Stimulated activated naive CD4-positive, alpha-beta T cell (primary cell): Measurements from ENCODE around the gene ULK4.
"Not testable (repeated sequence)": the region's sequence is repeated elsewhere in the genome, so short reads cannot be mapped to it uniquely, and the experiment has no call there.

Experiments used
- DNase-seq, 6 experiments: peaks; one replicate each; lab custom pipeline; 2025; lab: John Stamatoyannopoulos, UW

Gene ULK4

DNA sequence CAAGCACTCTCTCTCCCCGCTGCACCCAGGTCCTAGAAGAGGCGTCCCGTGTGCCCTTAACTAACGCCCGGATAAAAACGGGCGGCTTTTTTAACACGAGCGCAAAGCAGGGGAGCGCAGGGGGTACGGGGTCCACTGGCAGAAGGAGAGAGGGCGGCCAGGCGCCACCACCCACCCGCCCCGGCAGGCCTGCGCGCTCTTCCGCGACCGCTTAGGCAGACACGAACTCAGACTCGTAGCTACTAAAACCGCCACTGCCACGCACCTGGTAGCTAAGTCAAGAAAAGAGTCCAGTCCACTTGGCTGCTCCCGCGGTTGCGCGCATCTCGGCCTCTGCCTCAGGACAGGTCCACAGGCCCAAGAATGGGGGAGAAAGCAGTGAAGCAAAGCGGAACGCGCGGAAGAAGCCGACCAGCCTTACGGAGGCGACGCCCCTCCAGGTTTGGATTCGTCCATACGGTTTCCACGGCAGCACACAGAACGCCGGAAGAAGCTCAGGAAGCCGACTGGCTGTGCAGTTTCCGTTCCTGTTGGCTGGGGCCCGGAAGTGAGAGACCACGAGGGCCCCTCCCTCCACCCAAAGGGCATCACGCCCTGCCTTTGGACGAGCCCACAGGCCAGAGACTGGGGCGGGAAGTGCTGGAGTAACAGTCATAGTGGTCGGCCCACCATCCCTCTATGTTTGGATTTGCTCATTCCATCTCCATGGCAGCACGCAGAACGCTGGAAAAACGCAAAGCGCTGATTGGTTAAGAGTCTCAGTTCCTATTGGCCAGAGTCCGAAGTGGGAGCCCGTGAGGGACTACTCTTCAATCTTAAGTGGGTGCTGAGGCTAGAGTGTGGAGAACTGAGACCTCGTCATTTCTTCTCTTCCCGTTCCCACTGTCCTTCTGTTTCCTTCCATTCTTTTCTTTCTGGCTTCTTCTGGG is at the start of gene ULK4:
Gene ULK4 (minus strand): TSS at position 353 of the 929 bp plus-strand sequence. CDS start 7,344 bp downstream, outside the sequence.
- DNase-seq, result peak; percentile 85 to 96 (median 93)

DNA sequence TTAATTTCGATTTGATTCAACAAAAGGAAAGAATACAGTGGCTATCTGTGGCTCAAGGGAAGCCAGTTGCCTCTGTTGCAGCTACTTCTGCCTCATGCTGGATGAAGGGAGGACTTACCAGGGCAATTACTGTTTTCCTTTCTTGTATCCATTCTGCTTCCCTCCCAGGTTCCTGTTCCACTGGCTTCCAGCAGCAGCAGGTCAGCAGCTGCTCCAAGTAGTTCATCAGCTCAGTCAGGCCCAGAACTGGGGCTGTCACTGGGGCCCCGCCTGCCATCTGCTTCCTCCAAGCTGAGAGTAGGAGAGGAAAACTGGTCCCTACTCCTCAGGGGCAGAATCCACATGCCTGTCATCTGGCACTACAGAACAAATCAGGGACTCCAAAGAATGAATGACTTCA is 48.6 kb upstream of the ULK4 start:
- DNase-seq, result no peak

DNA sequence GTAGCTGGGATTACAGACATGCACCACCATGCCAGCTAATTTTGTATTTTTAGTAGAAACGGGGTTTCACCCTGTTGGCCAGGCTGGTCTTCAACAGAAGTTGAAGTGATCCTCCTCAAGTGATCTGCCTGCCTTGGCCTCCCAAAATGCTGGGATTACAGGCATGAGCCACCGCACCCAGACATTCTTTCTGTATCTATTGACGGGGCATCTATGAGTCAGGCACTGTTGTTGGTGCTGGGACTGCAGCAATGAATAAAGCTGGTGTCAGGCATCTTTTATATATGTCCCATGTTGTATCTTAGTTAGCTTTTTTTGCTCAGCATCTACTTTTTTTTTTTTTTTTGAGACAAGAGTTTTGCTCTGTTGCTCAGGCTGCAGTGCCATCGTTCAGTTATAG is 47.6 kb upstream of the ULK4 start:
- no peak for DNase-seq

DNA sequence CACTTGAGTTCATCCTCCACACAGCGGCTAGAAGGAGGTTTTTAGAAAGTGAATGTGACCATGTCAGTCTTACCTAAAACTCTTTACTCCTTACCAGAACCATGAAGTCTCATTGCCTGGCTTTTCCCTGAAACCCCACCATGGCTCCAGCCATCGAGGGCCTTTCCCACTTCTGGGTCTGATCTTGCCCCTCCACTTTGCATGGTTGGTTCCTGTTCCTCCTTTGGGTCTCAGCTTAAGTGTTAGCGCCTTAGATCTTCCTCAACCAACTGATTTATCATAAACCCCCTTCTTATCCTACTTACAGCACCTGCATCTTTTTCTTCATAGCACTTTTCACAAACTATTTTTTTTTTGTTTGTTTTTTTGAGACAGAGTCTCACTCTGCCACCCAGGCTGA is 45.9 kb upstream of the ULK4 start:
- DNase-seq, result no peak

DNA sequence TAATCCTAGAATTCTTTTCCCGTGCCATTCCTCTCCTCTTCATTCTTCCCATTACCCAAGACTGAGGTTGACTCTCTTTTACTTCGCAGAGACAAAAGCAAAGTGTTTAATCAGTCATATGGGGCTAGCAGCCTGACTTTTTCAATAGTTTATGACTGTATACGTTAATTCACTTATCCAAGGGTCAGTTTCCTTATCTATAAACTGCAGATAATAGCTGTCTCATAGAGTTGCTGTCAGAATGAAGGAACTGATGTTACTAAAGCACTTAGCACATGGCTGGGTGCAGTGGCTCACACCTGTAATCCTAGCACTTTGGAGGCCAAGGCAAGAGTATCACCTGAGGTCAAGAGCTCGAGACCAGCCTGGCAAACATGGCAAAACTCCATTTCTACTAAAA is 43.5 kb upstream of the ULK4 start:
- DNase-seq, result no peak

DNA sequence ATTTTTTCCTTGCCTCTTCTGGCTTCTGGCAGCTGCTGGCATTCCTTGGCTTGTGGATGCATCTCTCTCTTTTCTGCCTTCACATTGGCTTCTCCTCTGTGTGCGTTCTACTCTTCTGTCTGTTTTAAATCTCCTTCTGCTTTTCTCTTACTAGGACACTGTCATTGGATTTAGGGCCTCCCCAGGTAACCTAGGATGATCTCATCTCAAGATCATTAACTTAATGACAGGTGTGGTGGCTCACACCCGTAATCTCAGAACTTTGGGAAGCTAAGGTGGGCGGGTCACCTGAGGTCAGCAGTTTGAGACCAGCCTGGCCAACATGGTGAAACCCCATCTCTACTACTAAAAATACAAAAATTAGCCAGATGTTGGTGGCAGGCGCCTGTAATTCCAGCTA is 40.9 kb upstream of the ULK4 start:
- DNase-seq, result no peak

DNA sequence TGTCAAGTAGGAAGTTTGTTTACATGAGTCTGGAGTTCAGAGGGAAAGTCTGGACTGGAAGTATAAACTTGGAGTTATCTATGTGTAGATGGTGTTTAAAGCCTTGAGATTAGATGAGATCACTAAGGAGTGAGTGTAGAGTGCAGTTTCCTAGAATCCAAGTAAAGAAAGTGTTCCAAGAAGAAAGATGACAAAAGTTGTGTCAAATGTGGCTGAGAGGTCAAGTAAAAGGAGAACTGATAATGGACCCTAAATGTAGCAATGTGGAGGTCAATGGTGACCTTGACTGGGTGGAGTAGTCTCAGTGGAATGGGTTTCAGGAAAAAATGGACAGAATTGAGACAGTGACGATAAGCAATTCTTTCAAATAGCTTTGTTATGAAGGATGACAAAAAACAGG is 39.9 kb upstream of the ULK4 start:
- DNase-seq, result no peak

DNA sequence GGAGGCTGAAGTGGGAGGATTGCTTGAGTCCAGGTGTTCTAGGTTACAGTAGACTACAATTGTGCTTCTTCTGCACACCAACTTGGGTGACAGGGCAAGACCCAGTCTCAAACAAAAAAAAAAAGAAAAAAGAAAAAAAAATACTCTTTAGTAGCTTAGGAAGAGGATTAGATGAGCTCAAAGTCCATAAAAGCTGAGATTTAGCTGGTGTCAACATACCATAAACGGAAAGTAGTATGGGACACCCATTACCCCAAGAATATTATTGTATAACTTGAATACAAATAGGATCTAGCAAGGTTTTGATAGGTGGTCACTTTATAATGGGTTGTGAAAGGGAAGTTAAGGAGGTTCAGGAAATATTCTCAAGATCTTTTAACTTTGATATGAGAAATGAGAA is 38.0 kb upstream of the ULK4 start:
- DNase-seq, result no peak

DNA sequence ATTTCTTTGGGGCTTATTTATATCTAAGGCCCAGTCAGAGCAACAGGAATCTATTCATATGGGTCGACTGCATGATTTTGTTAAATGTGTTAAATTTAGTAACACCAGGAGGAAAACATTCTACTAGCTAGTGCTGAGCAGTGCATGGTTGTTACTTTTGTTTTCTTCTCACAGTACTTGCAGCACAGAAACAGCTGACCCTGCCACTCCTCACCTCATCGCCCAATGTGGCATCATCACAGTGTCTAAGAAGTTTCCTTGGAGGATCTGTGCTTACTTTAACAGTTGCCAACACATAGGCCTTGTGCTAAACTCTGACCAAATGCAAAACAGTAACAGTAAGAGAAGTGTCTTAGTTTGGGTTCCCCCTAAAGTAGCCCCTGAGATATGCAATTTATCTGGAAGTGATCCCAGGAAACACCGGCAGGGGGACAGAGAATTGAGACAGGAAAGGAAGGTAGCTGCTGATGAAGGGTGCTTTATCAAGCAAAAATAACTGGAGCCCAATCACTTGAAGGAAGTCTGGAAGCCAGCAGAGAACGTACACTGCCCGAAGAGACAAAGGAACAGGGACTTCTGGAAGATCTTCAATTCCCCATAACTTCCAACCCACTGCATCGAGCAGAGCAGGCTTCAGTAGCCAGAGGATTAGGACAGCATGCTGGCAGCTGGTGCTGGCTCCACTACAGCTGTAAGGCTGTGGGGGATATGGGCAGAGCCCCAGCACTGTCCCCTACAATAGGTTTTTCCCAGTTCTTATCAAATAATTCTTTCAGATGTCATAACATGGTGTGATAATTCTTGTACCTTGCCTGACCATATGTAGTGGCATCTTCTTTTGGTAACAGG is 36.0 kb upstream of the ULK4 start:
- DNase-seq, result no peak

DNA sequence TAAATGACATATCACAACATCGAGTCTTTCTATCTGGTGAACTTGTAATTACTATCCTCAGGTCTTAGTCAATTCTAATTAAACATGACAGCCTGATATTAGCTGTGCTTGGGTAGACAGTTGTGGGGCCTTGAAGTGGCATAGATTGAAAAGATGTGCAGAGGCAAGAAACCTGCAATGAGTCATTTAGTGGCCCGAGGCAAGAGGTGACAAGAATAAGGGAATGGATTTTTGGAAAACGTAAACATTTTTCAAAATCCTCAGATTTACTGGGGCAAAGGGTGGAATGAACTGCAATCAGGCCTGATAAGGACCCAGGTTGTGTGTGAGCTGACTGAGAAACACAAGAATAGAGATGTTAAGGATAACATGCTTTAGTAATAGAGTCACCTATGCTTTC is 29.5 kb upstream of the ULK4 start:
- DNase-seq, result no peak

DNA sequence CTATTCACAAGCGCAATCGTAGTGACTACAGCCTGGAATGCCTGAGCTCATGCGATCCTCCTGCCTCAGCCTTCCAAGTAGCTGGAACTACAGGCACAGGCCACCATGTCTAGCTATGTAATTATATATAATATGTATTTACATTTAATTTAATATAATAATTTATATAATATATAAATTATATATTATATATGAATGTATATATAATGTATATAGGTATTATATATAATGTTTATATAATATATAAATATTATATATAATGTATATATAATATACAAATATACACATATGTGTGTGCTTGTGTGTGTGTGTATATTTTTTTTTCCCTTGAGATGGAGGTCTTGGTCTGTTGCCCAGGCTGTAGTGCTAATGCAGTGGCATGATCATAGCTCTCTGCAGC is 27.6 kb upstream of the ULK4 start:
- DNase-seq, result no peak

DNA sequence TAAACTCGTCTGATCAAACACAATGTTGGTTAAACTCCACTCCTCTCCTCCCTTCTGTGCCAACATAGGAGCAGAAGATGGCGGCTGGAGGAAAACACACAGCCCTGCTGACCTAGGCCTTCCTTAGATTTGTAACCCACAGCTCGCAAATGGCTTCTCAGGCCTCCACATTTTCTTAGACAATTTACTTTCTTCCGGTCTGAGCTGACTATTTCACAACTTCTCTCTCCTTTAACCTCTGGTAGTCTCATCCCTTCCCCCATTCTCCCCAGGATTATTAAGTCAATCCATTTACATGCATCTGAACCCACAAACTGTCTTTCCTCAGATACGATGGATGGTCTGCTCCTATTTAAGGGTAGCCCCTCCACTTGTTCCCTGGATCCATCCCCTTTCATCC is 25.7 kb upstream of the ULK4 start:
- DNase-seq, result no peak

DNA sequence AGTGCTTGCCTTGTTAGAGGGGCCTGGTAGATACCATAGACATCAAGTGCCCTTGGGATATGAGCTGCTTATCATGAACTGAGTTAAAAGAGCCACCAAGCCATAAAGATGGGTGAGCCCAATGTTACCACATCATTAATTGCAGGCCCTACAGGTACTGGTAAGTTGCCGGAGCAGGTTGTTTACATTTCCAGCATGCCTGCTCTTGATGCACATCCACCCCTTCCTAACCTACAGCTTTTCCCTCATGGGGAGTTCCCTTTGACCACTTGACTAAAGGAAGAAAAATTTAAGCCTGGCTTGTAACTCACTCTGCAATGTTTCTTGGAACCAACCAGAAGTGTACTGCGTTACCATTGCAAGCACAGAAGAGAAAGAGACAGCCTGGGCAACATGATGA is 24.7 kb upstream of the ULK4 start:
- no peak for DNase-seq

DNA sequence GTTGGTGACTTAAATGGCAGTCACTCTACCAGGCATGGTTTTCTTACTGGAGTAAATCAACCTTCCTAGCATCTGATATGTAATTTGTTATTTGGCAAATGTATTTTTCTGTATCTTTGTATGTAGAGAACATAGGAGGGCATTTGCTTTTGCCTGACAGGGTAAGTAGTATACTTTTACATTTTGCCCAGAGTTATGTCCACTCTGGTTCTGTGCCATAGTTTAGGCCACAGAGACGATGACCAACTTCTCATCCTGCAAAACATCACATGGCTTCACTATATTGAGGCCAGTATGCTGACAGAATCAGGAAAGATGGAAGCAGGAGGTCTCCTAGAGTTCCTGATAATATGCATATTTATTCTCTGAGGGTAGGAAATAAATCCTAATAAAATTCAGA is 23.1 kb upstream of the ULK4 start:
- no peak for DNase-seq

DNA sequence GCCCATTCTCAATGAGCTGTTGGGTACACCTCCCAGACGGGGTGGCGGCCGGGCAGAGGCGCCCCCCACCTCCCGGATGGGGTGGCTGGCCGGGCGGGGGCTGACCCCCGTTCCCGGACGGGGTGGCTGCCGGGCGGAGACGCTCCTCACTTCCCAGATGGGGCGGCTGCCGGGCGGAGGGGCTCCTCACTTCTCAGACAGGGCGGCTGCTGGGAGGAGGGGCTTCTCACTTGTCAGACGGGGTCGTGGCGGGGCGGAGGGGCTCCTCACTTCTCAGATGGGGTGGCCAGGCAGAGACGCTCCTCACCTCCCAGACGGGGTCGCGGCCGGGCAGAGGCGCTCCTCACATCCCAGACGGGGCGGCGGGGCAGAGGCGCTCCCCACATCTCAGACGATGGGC is 21.2 kb upstream of the ULK4 start:
- not testable (repeated sequence) for DNase-seq

DNA sequence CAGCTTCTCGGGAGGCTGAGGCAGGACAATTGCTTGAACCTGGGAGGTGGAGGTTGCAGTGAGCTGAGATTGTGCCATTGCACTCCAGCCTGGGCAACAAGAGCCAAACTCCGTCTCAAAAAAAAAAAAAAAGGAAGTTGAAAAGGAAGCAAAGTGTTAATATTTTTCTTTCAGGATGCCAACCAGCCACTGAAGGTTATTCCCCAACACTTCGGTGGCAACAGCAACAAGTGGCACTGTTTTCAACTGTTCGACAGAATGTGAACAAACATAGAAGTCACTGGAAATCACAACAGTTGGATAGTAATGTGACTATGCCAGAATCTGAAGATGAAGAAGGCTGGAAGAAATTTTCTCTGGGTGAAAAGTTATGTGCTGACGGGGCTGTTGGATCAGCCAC is 15.5 kb upstream of the ULK4 start:
- DNase-seq, result not testable (repeated sequence)

DNA sequence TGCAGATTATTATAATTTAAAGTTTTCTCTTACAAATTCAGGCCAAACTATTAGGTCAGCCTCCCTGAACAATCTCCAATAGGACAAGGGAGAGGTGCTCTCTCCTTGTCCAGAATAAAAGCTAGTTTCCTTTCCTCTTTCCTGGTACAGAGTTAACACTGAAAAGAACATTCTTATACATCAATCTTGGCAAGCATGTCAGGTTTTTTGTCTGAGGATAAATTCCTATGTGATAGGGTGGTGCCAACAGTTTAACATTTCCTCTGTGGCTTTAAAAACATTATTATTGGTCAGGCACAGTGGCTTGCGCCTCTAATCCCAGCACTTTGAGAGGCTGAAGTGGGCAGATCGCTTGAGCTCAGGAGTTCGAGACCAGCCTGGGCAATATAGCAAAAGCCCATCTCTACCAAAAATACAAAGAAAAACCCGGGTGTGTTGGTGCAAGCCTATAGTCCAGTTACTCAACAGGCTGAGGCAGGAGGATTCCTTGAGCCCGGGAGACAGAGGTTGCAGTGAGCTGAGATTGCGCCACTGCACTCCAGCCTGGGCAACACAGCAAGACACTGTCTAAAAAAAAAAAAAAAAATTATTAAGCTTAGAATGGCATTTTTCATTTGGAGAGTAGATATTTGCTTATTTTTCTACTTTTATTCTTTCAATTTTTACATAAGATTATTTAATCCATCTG is 13.7 kb upstream of the ULK4 start:
- DNase-seq, result no peak

DNA sequence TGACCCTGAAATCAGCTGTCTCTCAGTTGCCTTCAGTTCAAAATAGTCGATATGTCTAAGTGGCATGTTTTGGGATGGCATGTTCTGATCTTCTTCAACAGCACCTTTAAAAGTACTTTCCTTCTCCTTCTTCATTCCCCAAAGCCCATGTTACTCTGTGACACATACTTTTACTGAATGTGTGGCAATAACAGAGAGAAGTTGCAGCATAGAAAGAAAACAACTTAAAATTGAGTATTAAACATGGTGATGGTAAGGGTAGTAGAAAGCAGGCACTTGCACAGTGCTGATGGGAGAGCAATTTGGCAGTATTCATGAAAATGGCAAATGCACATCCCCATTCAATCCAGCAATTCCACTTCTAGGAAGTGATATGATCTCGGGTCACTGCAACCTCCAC is 12.3 kb upstream of the ULK4 start:
- no peak for DNase-seq

DNA sequence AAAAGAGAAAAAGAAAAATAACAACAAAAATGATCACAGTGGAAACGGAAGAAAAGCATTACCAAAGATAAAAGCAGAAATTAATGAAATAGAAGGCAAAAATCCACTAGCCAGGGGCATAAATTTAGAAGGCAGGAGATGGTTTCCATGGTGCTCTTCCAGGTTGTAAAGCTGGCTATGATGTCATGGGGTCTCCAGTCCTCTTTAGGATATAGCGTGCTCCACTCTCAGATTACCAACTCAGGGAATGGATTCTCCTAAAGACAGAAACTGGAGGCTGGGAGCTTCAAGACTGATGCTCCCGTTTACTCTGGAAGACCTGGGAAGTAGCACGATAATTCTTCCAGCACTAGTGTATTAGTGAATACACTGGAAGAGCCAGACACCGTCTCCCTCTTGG is 10.9 kb upstream of the ULK4 start:
- DNase-seq, result no peak

DNA sequence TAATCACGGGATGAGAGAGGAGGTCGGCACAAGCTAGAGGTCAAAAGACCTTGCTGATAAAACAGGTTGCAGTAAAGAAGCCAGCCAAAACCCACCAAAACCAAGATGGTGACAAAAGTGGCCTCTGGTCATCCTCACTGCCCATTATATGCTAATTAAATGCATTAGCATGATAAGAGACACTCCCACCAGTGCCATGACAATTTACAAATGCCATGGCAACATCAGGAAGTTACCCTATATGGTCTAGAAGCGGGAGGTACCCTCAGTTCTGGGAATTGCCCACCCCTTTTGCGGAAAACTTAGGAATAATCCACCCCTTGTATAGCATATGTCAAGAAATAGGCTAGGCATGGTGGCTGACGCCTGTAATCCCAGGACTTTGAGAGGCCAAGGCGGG is 4.3 kb upstream of the ULK4 start:
- no peak for DNase-seq

DNA sequence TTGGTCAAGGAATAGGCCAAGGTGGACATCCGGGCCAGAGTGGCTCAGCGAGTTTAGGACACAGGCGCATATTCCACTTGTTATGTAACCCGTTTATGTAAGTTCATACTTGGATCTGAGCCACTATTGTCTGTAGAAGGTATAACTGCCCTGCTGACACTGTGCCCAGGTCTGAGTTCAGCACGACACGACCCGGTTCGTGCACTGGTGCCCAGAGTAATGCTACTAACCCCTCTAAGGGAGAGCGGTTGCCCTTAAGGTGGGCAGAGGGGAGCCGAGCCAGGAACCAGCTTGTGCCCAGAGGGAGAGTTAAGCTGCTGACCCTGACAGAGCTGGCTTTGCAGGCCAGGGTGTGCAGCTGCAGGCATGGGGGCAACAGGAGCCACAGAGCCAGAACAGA is 1.9 kb upstream of the ULK4 start:
- no peak for DNase-seq
